Ovary (tissue), 9 donors: ENCODE data around the gene HBA1. TPM values are rescaled to one million over a fixed set of nuclear protein-coding genes. Genes with fewer than 3 reads are reported as not detected.
A peak's percentile ranks its signal among the peaks of the same experiment; 100 is the strongest.

Source experiments
- DNase-seq, 5 donors: peaks; one replicate each; pipeline ENCODE4 v3.0.0-alpha.2; 2019 to 2020
- H3K27ac ChIP-seq, 2 donors: fragments of 200-600 bp; one replicate each; pipeline versions ENCODE4 v1.5.1 to v1.8.0; 2019 to 2022
- H3K27me3 ChIP-seq: fragments of 200-600 bp; one replicate; pipeline ENCODE4 v1.8.0; 2022
- H3K36me3 ChIP-seq: fragments of 200-600 bp; sonication (generic); one replicate; pipeline ENCODE4 v1.5.1; 2019
- H3K4me1 ChIP-seq: one replicate; pipeline ENCODE4 v1.8.1; 2013; ENCODE audit warnings: mild to moderate bottlenecking, moderate library complexity; ENCODE audit not compliant: insufficient read depth
- H3K4me3 ChIP-seq: fragments of 200-600 bp; sonication (generic); one replicate; pipeline ENCODE4 v1.5.1; 2017
- H3K9me3 ChIP-seq, 2 donors: fragments of 200-600 bp in 1 of 2; sonication (generic) in 1 of 2; one replicate each; pipeline versions ENCODE4 v1.5.1 to v1.8.1; 2013 to 2019; ENCODE audit warnings: mild to moderate bottlenecking in 1 of 2, moderate library complexity in 1 of 2
- EP300 ChIP-seq: sonication (generic); formaldehyde crosslinking; IDR thresholded peaks from one replicate; pipeline ENCODE4 v1.6.1; 2017; ENCODE audit warnings: antibody characterized with exemption
- POLR2A ChIP-seq: fragments of 450-650 bp; IDR thresholded peaks from one replicate; pipeline ENCODE4 v1.6.1; 2017; ENCODE audit warnings: antibody characterized with exemption, mild to moderate bottlenecking, moderate library complexity
- WGBS, 3 donors: extraction: QIAGEN DNeasy Blood & Tissue Kit in 1 of 3; methylation state at CpG; one replicate each; pipeline versions ENCODE4 v1.1.5 to v1.1.7; 2013 to 2017; 5-methylcytosine and 5-hydroxymethylcytosine counted together
- intact Hi-C, 4 donors: fragments of 100-400 bp; cut with DNase I; formaldehyde crosslinking; loops; one replicate each; pipeline versions ENCODE4 v1.11.0 to v1.15.1; 2022 to 2023
- polyA plus RNA-seq, 2 donors: library from polyadenylated mRNA; stranded (reverse); fragments of 200-250 nt in 1 of 2; fragments of 350-450 nt in 1 of 2; fragmentation: Illumina TruSeq in 1 of 2; extraction: RNeasy Lipid Tissue Mini Kit (QIAGEN cat#74804) in 1 of 2; gene quantifications; one replicate each; pipeline ENCODE4 v1.2.3, GENCODE V29; 2013 to 2014
- total RNA-seq, 7 donors: library from RNA; depleted of rRNA in 2 of 7; stranded (reverse); fragments of >200 nt in 2 of 7; fragmentation: NEBNext Ultra II Directional in 3 of 7; extraction: Animal tissue kit (Norgen Biotek cat#: 25700) in 3 of 7; gene quantifications; one replicate each; pipeline versions ENCODE4 v1.1.0 to v1.2.4, GENCODE V29; 2016 to 2023
- TF ChIP-seq, protein P1 (sequence below), 3 donors: fragments of 450-650 bp in 2 of 3; fragments of 200-600 bp in 1 of 3; IDR thresholded peaks; one replicate each; pipeline versions ENCODE4 v1.5.1 to v1.8.0; 2016 to 2022; ENCODE audit warnings: antibody characterized with exemption in 3 of 3, mild to moderate bottlenecking in 1 of 3
- donor health status: DM: no; HTN: no; CAD: no; lungs with moderate emphysema.
- donor health status: DM: no; HTN: no; CAD: no.
- donor health status: Bipolar disorder and iron deficiency.
- donor health status: DM: yes; HTN: yes; CAD: no.
- donor health status: DM: no; HTN: no; CAD: no.
- donor health status: DM: yes; HTN: yes; CAD: no.

The HBA1 gene
- total and polyA plus RNA-seq, 9 donors, result 0.50 to 206 (median 32.9) TPM

DNA sequence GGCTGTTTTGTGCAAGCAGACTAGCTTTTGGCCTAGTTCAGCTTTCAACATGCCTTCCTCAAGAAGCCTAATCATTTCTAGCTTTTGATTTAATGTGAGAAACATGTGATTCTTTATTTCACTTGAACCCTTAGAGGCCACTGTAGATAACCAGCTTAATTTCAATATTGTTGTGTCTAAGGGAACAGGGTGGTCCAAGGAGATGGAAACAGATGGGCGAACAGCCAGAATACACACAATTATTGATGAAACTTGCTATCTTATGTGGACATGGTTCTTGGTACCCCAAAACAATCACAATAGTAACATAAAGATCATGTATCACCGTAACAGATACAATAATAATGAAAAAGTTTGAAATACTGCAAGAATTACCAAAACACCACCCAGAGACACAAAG is 42.8 kb upstream of the HBA1 start:
- DNase-seq, result no peak
- Histone ChIP-seq H3K4me3 (no peak overlapping the region), H3K4me1 (peaks cover 10% of the 10 kb centered on the region), H3K27ac (no peak overlapping the region), H3K36me3 (no peaks in the 10 kb centered on the region), H3K27me3 (no peaks in the 10 kb centered on the region), H3K9me3 (no peaks in the 10 kb centered on the region)
- TF ChIP-seq, protein P1, sequence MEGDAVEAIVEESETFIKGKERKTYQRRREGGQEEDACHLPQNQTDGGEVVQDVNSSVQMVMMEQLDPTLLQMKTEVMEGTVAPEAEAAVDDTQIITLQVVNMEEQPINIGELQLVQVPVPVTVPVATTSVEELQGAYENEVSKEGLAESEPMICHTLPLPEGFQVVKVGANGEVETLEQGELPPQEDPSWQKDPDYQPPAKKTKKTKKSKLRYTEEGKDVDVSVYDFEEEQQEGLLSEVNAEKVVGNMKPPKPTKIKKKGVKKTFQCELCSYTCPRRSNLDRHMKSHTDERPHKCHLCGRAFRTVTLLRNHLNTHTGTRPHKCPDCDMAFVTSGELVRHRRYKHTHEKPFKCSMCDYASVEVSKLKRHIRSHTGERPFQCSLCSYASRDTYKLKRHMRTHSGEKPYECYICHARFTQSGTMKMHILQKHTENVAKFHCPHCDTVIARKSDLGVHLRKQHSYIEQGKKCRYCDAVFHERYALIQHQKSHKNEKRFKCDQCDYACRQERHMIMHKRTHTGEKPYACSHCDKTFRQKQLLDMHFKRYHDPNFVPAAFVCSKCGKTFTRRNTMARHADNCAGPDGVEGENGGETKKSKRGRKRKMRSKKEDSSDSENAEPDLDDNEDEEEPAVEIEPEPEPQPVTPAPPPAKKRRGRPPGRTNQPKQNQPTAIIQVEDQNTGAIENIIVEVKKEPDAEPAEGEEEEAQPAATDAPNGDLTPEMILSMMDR (IDR thresholded peaks at IDR 0.05), result no peak
- TF ChIP-seq EP300 (no peak), POLR2A (no peak)
- intact Hi-C loops, result no loop called here
- WGBS, 3 donors, result 33 to 53% (median 51%) methylated on average over 2 of the region's 2 CpGs

DNA sequence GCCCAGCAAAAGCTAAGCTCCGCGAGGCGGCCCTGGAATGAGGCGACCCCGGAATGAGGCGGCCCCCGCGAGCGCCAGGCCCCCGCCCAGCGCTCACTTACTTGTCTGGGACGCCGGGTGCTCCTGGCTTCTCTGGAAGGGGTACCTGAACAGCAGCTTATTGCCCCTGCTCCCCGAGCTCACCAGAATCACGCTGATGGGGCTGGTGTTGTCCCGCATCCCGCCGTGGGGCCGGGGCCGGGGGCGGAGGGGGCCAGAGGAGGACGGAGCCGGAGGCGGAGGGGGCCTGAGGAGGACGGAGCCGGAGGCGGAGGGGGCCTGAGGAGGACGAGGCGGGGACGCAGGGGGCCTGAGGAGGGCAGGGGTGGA is 38.4 kb upstream of the HBA1 start:
- 0 to 1% (median 0%) methylated on average over 14 to 30 of the region's 30 CpGs for WGBS, 3 donors
- intact Hi-C loops, result no loop called here
- H3K27ac ChIP-seq, result peak overlapping the region; percentile 22 to 58

DNA sequence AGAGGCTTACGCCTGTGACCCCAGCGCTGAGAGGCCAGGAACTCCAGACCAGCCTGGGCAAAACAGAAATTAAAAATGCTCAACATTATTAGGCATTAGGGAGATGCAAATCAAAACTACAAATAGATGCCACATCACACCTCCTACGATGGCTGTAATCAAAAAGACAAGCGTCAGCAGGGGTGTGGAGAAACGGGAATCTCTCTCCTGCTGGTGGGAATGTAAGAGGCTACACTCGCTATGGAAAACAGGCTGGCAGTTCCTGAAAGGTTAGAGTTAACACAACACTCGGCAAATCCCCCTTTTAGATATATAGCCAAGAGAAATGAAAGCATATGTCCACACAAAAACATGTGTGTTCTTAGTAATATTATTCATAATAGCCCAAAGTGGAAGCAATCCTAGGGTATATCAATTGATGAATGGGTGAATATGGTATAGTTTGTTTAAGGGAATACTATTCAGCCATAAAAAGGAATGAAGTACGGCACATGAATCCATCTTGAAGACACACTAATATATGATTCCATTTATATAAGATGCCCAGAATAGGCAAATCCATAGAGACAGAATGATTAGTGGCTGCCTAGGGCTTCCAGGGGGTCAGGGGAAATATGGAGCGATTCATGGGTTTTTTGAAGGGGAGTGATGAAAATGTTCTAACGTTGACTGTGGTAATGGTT is 36.2 kb upstream of the HBA1 start:
- Histone ChIP-seq H3K36me3 (no peaks in the 10 kb centered on the region), H3K27me3 (no peaks in the 10 kb centered on the region), H3K9me3 (no peaks in the 10 kb centered on the region), H3K27ac (no peak overlapping the region), H3K4me3 (no peak overlapping the region), H3K4me1 (peaks cover 3% of the 10 kb centered on the region)
- TF ChIP-seq POLR2A (no peak), EP300 (no peak)
- TF ChIP-seq, protein P1 (IDR thresholded peaks at IDR 0.05), result no peak
- intact Hi-C loops, result no loop called here
- 46 to 62% (median 56%) methylated on average over 10 of the region's 10 CpGs for WGBS, 3 donors
- DNase-seq, result no peak

More for the DNA sequence above, 38.4 kb upstream of the HBA1 start:
- Histone ChIP-seq H3K9me3 (no peaks in the 10 kb centered on the region), H3K4me3 (peak overlapping the region; percentile 58), H3K4me1 (peaks cover 9% of the 10 kb centered on the region), H3K27me3 (no peaks in the 10 kb centered on the region), H3K36me3 (no peaks in the 10 kb centered on the region)
- TF ChIP-seq, protein P1 (IDR thresholded peaks at IDR 0.05), result no peak
- TF ChIP-seq POLR2A (no peak), EP300 (no peak)
- DNase-seq, result peak; percentile 24 to 66 (median 60)

DNA sequence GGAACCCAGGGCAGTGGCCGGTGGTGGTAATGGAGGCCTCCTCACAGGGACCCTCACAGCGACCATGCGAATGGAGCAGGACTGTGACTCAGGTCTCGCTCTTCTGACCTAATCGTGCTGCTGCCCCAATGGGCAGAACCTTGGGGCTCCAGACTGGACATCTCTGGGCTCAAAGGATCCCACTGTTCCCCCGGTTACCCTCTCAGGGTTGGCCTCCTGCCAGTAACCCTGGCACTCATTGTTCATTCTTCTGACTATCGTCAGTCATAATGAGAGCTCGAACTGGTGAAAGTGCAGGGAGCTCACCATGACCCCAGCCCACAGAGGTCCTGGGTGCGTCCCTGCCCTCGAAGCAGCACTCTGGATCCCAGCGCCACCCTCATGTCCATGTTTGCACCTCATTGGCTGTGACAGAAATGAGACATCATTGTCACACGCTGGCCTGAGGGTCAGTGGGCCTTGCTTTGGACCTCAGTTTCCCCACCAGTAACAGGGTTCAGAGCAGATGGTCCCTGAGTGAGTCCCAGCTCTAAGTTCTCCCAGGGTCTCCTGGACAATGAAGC is 34.0 kb upstream of the HBA1 start:
- no peak for DNase-seq
- Histone ChIP-seq H3K27me3 (no peaks in the 10 kb centered on the region), H3K36me3 (no peaks in the 10 kb centered on the region), H3K9me3 (no peaks in the 10 kb centered on the region), H3K27ac (no peak overlapping the region), H3K4me3 (no peak overlapping the region), H3K4me1 (peaks cover 1% of the 10 kb centered on the region)
- intact Hi-C loops, result no loop called here
- 74 to 79% (median 75%) methylated on average over 12 of the region's 12 CpGs for WGBS, 3 donors
- TF ChIP-seq EP300, result no peak

DNA sequence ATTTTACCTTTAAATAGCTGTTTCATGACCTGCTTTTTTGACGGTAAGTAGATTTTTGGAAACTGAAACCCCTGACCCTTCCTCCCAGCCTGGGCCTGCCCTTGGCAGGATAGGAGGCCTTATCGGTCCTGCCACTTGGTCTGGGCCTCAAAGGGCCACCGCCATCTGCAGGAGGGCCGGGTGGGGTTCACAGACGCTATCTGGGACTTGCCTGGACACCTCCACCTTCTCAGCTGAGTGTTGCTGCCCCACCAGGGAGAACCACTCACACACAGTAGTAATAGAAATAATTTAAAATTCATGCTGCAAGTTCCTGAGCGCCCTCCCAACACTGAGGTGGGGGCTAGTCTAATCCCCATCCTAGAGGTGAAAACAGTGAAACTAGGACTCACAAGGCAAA is 33.4 kb upstream of the HBA1 start:
- no peak for DNase-seq
- H3K27ac ChIP-seq, result no peak overlapping the region
- H3K9me3 ChIP-seq, result no peaks in the 10 kb centered on the region
- WGBS, 3 donors, result 70 to 84% (median 78%) methylated on average over 6 of the region's 6 CpGs
- no peak for TF ChIP-seq EP300
- TF ChIP-seq, protein P1 (IDR thresholded peaks at IDR 0.05), result no peak
- no peak for TF ChIP-seq POLR2A
- no peaks in the 10 kb centered on the region for H3K27me3 ChIP-seq
- no peaks in the 10 kb centered on the region for H3K4me1 ChIP-seq
- intact Hi-C loops, result no loop called here
- H3K4me3 ChIP-seq, result no peak overlapping the region
- H3K36me3 ChIP-seq, result no peaks in the 10 kb centered on the region
